GM23338 (cell line): ENCODE results near the gene NUCKS1.

Experiments
- CREB1 ChIP-seq: fragments of 250-450 bp; sonication (Bioruptor Pico); IDR thresholded peaks from 2 replicates; pipeline ENCODE4 v1.5.0; 2020; ENCODE audit warnings: low read depth, mild to moderate bottlenecking, moderate library complexity
- EZH2 ChIP-seq: fragments of 200-600 bp; sonication (generic); IDR thresholded peaks from one replicate; pipeline ENCODE4 v1.8.0; 2017; ENCODE audit warnings: antibody characterized with exemption, mild to moderate bottlenecking, low read depth; ENCODE audit not compliant: unreplicated experiment
- EZH2phosphoT487 ChIP-seq: fragments of 200-600 bp; sonication (generic); IDR thresholded peaks from one replicate; pipeline ENCODE4 v1.8.1; 2018; ENCODE audit warnings: antibody characterized with exemption; ENCODE audit not compliant: unreplicated experiment
- NANOG ChIP-seq: IDR thresholded peaks from 2 replicates; pipeline ENCODE4 v1.6.1; 2016; ENCODE audit warnings: antibody characterized with exemption, borderline replicate concordance
- POLR2AphosphoS5 ChIP-seq: IDR thresholded peaks from 2 replicates; pipeline ENCODE4 v1.6.1; 2016; ENCODE audit warnings: antibody characterized with exemption, low read depth
- STAT1 ChIP-seq: IDR thresholded peaks from one replicate; pipeline ENCODE4 v1.6.1; 2016; ENCODE audit warnings: antibody characterized with exemption; ENCODE audit not compliant: unreplicated experiment
- ZNF331 ChIP-seq: fragments of 250-450 bp; sonication (Bioruptor Pico); IDR thresholded peaks from 2 replicates; pipeline ENCODE4 v1.5.0; 2020; ENCODE audit warnings: low read depth, mild to moderate bottlenecking, moderate library complexity
- TF ChIP-seq, protein P1 (sequence below), 2 experiments: fragments of 200-600 bp in 1 of 2; sonication (generic) in 1 of 2; conservative IDR thresholded peaks; 2 replicates each; pipeline versions ENCODE4 v1.5.1 to v1.6.1; 2016 to 2017; ENCODE audit warnings: antibody characterized with exemption in 2 of 2, low read depth in 2 of 2, mild to moderate bottlenecking in 2 of 2, moderate library complexity in 1 of 2
- TF ChIP-seq, protein P2 (sequence below): IDR thresholded peaks from one replicate; pipeline ENCODE4 v1.6.1; 2018; ENCODE audit warnings: antibody characterized with exemption; ENCODE audit not compliant: unreplicated experiment
- TF ChIP-seq, protein P3 (sequence below): IDR thresholded peaks from 2 replicates; pipeline ENCODE4 v1.6.1; 2016; ENCODE audit warnings: antibody characterized with exemption

DNA sequence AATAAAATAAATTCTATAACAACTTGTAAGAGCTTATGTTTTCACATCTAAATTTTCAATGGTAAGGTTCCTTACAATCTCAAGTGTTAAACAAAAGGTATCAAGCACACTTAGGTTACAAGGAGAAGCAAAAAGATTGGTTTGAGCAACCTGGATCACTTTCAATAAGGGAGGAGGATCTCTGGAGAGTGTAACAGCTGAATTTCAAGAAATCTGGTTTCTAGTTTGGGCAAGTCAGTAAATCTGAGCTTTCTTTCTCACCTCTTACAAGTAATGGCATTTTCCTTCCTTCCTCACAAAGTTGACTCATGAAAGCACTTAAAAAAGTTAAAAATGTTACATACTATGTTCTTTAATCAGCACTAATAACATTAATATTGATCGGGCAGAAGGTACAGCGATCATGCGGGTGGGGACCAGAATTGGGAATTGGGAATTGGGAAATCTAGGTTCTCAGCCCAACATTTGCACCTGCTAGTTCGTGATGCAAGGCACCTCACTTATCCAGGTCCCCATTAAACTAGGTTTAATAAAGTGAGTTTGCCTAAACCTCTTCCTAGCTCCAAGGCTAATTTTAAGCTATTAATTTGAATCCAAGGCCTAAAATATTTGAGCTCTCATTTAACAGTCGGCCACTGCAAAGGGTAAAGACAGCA lies 3.1 kb downstream of the NUCKS1 start:
- no peak for TF ChIP-seq EZH2phosphoT487
- no peak for TF ChIP-seq POLR2AphosphoS5
- TF ChIP-seq, protein P1, sequence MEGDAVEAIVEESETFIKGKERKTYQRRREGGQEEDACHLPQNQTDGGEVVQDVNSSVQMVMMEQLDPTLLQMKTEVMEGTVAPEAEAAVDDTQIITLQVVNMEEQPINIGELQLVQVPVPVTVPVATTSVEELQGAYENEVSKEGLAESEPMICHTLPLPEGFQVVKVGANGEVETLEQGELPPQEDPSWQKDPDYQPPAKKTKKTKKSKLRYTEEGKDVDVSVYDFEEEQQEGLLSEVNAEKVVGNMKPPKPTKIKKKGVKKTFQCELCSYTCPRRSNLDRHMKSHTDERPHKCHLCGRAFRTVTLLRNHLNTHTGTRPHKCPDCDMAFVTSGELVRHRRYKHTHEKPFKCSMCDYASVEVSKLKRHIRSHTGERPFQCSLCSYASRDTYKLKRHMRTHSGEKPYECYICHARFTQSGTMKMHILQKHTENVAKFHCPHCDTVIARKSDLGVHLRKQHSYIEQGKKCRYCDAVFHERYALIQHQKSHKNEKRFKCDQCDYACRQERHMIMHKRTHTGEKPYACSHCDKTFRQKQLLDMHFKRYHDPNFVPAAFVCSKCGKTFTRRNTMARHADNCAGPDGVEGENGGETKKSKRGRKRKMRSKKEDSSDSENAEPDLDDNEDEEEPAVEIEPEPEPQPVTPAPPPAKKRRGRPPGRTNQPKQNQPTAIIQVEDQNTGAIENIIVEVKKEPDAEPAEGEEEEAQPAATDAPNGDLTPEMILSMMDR (conservative IDR thresholded peaks at IDR 0.05; ENCODE audit: low read depth in 2 of 2): no peak
- no peak for TF ChIP-seq STAT1
- no peak for TF ChIP-seq EZH2
- no peak for TF ChIP-seq CREB1 (CRISPR knock-in tag)
- TF ChIP-seq NANOG: no peak
- TF ChIP-seq ZNF331 (CRISPR knock-in tag): no peak
- TF ChIP-seq, protein P2, sequence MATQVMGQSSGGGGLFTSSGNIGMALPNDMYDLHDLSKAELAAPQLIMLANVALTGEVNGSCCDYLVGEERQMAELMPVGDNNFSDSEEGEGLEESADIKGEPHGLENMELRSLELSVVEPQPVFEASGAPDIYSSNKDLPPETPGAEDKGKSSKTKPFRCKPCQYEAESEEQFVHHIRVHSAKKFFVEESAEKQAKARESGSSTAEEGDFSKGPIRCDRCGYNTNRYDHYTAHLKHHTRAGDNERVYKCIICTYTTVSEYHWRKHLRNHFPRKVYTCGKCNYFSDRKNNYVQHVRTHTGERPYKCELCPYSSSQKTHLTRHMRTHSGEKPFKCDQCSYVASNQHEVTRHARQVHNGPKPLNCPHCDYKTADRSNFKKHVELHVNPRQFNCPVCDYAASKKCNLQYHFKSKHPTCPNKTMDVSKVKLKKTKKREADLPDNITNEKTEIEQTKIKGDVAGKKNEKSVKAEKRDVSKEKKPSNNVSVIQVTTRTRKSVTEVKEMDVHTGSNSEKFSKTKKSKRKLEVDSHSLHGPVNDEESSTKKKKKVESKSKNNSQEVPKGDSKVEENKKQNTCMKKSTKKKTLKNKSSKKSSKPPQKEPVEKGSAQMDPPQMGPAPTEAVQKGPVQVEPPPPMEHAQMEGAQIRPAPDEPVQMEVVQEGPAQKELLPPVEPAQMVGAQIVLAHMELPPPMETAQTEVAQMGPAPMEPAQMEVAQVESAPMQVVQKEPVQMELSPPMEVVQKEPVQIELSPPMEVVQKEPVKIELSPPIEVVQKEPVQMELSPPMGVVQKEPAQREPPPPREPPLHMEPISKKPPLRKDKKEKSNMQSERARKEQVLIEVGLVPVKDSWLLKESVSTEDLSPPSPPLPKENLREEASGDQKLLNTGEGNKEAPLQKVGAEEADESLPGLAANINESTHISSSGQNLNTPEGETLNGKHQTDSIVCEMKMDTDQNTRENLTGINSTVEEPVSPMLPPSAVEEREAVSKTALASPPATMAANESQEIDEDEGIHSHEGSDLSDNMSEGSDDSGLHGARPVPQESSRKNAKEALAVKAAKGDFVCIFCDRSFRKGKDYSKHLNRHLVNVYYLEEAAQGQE: no peak
- TF ChIP-seq, protein P3, sequence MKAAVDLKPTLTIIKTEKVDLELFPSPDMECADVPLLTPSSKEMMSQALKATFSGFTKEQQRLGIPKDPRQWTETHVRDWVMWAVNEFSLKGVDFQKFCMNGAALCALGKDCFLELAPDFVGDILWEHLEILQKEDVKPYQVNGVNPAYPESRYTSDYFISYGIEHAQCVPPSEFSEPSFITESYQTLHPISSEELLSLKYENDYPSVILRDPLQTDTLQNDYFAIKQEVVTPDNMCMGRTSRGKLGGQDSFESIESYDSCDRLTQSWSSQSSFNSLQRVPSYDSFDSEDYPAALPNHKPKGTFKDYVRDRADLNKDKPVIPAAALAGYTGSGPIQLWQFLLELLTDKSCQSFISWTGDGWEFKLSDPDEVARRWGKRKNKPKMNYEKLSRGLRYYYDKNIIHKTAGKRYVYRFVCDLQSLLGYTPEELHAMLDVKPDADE: no peak
